ENCODE results near the gene TBL3. TPM values are rescaled to one million over a fixed set of nuclear protein-coding genes. Genes with fewer than 3 reads are reported as not detected.

Gene TBL3
- total RNA-seq, 1 experiment from 2014 or later = 68.9 TPM

DNA sequence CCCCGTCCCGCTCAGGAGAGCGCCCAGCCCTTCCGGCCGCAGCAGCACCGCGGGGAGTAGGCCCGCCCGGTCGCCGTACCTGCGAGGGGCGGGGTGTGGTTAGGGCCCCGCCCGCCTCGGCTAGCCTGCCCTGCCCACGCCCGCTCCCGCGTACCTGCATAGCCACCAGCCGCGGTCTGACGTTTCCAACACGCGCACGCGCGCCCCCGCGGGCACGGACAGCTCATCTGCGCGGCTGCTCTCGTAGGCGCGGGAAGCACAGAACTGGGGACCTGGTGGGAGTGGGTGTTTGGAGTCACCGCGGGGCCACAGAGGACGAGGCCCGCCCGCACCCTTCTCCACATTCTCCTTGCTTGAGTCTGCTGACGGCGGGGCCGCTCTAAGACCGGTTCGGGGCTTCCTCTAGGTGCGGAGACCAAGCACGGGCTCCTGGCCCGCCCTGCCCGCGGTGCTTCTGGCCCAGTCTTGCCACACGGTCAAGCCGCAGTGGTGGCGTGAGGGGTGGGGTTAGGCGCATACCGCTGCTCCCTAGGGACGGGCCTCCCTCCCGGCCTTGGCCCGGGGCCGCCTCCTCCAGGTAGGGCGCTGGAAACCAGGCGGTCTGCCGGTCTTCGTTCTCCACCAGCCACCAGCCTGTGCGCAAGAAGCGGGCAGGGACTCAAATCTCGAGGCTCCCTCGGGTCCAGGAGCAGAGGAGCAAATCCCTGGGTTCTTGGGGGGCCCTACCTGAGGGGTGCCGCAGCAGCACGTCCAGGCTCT lies 7.6 kb downstream of the TBL3 start:
- intact Hi-C loops (cut with micrococcal nuclease) = no loop called here
- CTCF ChIA-PET = interaction anchor here (1.0 to 1.7 kb wide), 2 partner anchors 15 to 161 kb away, joined by 3 to 8 read pairs; partner anchors contain the start of gene RPS2
- no peaks in the 10 kb centered on the region for H3K27me3 ChIP-seq (ENCODE audit: insufficient read depth, low read length)
- no peaks in the 10 kb centered on the region for H3K9me3 ChIP-seq (ENCODE audit: control insufficient read depth in 1 of 2, insufficient read depth in 1 of 2, low read depth in 1 of 2, low read length in 2 of 2)
- no peaks in the 10 kb centered on the region for H3K9me2 ChIP-seq (ENCODE audit: insufficient read depth)
- DNase-seq (ENCODE audit: low read depth, low spot score) (no peak), ATAC-seq (peak; percentile 65)
- peak overlapping the region; percentile 88 for H3K27ac ChIP-seq (ENCODE audit: low read depth, low read length)
- peak overlapping the region; percentile 97 for H3K4me2 ChIP-seq (ENCODE audit: low read length)
- RAD21 ChIA-PET (ENCODE audit: low non-redundant PET in 1 of 2, low total read pairs in 2 of 2, uncharacterized antibody in 2 of 2, unreplicated experiment in 2 of 2) = no interaction called here
- BruUV-seq (replicated peaks) = TSS peak; percentile 60
- peaks cover 40 to 65% of the 10 kb centered on the region in 2 experiments for H3K4me1 ChIP-seq (ENCODE audit: control insufficient read depth in 1 of 2, insufficient read depth in 2 of 2, low read length in 2 of 2)
- H3K9ac ChIP-seq (ENCODE audit: low read length) = peak overlapping the region; percentile 84
- POLR2A ChIA-PET = interaction anchor here (1.5 to 12.5 kb wide), 4 partner anchors 9 to 176 kb away, joined by 5 to 104 read pairs (median 10); partner anchors contain the start of genes NDUFB10, RNF151, RPS2 and TRAF7
- H4K20me1 ChIP-seq (ENCODE audit: insufficient read depth) = no peaks in the 10 kb centered on the region
- peak overlapping the region; percentile 60 to 65 for H3K4me3 ChIP-seq (replicated peaks in 1 of 2; ENCODE audit: low read depth in 1 of 2, low read length in 2 of 2)
- H3K36me3 ChIP-seq (ENCODE audit: control insufficient read depth in 1 of 2, insufficient read depth in 2 of 2, low read length in 2 of 2) = peaks cover 0 to 34% of the 10 kb centered on the region in 2 experiments; a peak in 2 of 4 replicates
- peaks cover 8% of the 10 kb centered on the region for H3K79me2 ChIP-seq (ENCODE audit: insufficient read depth, low read length)
- no peak overlapping the region for H2AFZ ChIP-seq (ENCODE audit: low read depth, low read length, poor library complexity, severe bottlenecking)
- TF ChIP-seq YY1 (IDR thresholded peaks at IDR 0.05; ENCODE audit: extremely low read depth, insufficient replicate concordance, low read depth, low read length) (peak; percentile 26), TCF7L2 (IDR thresholded peaks at IDR 0.05; ENCODE audit: borderline replicate concordance, extremely low read depth, insufficient read depth, insufficient read length) (no peak), CBX3 (IDR thresholded peaks at IDR 0.05; ENCODE audit: low read depth) (no peak), SIN3A (IDR thresholded peaks at IDR 0.05; ENCODE audit: low read depth) (no peak), ZFX (IDR thresholded peaks at IDR 0.05) (peak; percentile 48; the same call in 1 of the 2 replicates), EGR1 (IDR thresholded peaks at IDR 0.05; ENCODE audit: low read depth) (no peak), POLR2A (IDR thresholded peaks at IDR 0.05; ENCODE audit: borderline replicate concordance, extremely low read depth, insufficient read depth, insufficient read length) (peak; percentile 74), POLR2AphosphoS5 (IDR thresholded peaks at IDR 0.05; ENCODE audit: low read depth, low read length) (peak; percentile 91)
- TF ChIP-seq, protein P1, sequence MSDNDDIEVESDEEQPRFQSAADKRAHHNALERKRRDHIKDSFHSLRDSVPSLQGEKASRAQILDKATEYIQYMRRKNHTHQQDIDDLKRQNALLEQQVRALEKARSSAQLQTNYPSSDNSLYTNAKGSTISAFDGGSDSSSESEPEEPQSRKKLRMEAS (IDR thresholded peaks at IDR 0.05) = no peak
- TF ChIP-seq, protein P2, sequence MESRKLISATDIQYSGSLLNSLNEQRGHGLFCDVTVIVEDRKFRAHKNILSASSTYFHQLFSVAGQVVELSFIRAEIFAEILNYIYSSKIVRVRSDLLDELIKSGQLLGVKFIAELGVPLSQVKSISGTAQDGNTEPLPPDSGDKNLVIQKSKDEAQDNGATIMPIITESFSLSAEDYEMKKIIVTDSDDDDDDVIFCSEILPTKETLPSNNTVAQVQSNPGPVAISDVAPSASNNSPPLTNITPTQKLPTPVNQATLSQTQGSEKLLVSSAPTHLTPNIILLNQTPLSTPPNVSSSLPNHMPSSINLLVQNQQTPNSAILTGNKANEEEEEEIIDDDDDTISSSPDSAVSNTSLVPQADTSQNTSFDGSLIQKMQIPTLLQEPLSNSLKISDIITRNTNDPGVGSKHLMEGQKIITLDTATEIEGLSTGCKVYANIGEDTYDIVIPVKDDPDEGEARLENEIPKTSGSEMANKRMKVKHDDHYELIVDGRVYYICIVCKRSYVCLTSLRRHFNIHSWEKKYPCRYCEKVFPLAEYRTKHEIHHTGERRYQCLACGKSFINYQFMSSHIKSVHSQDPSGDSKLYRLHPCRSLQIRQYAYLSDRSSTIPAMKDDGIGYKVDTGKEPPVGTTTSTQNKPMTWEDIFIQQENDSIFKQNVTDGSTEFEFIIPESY (IDR thresholded peaks at IDR 0.05; ENCODE audit: extremely low read depth, insufficient replicate concordance, low read length) = peak; percentile 50

All from HCT116 (cell line).